Prostate gland (tissue), 2 donors: ENCODE data around the gene SOX1.

ENCODE experiments used
- POLR2A ChIP-seq: fragments of 450-650 bp; IDR thresholded peaks from one replicate; pipeline ENCODE4 v1.6.1; 2016; ENCODE audit warnings: antibody characterized with exemption, mild to moderate bottlenecking
- POLR2AphosphoS5 ChIP-seq: sonication (generic); formaldehyde crosslinking; IDR thresholded peaks from one replicate; pipeline ENCODE4 v1.6.1; 2017; ENCODE audit warnings: antibody characterized with exemption
- TF ChIP-seq, protein P1 (sequence below), 4 experiments: fragments of 200-600 bp in 2 of 4; fragments of 450-650 bp in 2 of 4; sonication (generic) in 2 of 4; IDR thresholded peaks; 1 replicate in 3 of 4; 2 replicates in 1 of 4; pipeline ENCODE4 v1.5.1; 2016 to 2019; ENCODE audit warnings: antibody characterized with exemption in 4 of 4, mild to moderate bottlenecking in 2 of 4, moderate library complexity in 2 of 4

DNA sequence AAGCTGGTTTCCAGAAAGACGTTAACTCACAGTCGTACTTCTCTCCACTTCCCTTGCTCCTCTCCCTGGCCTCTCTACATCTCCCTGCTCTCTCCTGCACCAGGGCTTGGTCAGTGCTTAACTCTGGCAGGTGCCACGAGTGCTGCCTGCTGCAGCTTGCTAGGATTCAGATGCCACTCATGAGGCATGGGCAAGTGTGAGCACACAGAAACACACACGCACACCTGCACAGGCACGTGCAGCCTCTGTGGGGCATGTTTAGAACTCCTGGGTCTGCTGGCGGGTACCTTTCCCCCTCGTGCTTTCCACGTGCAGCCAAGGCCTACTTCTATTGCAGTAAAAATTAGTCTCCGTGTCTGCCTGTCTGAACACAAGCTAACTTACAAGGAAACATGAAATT is 31.8 kb downstream of the SOX1 start:
- TF ChIP-seq, protein P1, sequence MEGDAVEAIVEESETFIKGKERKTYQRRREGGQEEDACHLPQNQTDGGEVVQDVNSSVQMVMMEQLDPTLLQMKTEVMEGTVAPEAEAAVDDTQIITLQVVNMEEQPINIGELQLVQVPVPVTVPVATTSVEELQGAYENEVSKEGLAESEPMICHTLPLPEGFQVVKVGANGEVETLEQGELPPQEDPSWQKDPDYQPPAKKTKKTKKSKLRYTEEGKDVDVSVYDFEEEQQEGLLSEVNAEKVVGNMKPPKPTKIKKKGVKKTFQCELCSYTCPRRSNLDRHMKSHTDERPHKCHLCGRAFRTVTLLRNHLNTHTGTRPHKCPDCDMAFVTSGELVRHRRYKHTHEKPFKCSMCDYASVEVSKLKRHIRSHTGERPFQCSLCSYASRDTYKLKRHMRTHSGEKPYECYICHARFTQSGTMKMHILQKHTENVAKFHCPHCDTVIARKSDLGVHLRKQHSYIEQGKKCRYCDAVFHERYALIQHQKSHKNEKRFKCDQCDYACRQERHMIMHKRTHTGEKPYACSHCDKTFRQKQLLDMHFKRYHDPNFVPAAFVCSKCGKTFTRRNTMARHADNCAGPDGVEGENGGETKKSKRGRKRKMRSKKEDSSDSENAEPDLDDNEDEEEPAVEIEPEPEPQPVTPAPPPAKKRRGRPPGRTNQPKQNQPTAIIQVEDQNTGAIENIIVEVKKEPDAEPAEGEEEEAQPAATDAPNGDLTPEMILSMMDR (IDR thresholded peaks at IDR 0.05): no peak
- no peak for TF ChIP-seq POLR2A
- no peak for TF ChIP-seq POLR2AphosphoS5
